Peyer's patch (tissue), 4 donors: ENCODE data around the gene B3GNT7.

Experiments
- POLR2A ChIP-seq, 2 donors: fragments of 450-650 bp; IDR thresholded peaks; one replicate each; pipeline ENCODE4 v1.5.1; 2017; ENCODE audit warnings: antibody characterized with exemption in 2 of 2, mild to moderate bottlenecking in 2 of 2, moderate library complexity in 2 of 2
- TF ChIP-seq, protein P1 (sequence below), 6 experiments: fragments of 450-650 bp in 4 of 6; fragments of 200-600 bp in 2 of 6; sonication (generic) in 1 of 6; IDR thresholded peaks; one replicate each; pipeline ENCODE4 v1.5.1; 2017 to 2019; ENCODE audit warnings: antibody characterized with exemption in 6 of 6, mild to moderate bottlenecking in 3 of 6, moderate library complexity in 1 of 6

- no peak for TF ChIP-seq POLR2A (IDR thresholded peaks at IDR 0.05)
- TF ChIP-seq, protein P1, sequence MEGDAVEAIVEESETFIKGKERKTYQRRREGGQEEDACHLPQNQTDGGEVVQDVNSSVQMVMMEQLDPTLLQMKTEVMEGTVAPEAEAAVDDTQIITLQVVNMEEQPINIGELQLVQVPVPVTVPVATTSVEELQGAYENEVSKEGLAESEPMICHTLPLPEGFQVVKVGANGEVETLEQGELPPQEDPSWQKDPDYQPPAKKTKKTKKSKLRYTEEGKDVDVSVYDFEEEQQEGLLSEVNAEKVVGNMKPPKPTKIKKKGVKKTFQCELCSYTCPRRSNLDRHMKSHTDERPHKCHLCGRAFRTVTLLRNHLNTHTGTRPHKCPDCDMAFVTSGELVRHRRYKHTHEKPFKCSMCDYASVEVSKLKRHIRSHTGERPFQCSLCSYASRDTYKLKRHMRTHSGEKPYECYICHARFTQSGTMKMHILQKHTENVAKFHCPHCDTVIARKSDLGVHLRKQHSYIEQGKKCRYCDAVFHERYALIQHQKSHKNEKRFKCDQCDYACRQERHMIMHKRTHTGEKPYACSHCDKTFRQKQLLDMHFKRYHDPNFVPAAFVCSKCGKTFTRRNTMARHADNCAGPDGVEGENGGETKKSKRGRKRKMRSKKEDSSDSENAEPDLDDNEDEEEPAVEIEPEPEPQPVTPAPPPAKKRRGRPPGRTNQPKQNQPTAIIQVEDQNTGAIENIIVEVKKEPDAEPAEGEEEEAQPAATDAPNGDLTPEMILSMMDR (IDR thresholded peaks at IDR 0.05): no peak
Observed at GRCh38 chr2:231364961-231365810, 30.3 kb upstream of the B3GNT7 start.
